Breast epithelium (tissue), 3 donors: ENCODE data around the gene FBXO22.

Experiments used
- POLR2AphosphoS5 ChIP-seq, 3 donors: sonication (generic); formaldehyde crosslinking; IDR thresholded peaks; one replicate each; pipeline ENCODE4 v1.6.1; 2017; ENCODE audit warnings: antibody characterized with exemption in 3 of 3
- TF ChIP-seq, protein P1 (sequence below), 3 donors: fragments of 450-650 bp; IDR thresholded peaks; one replicate each; pipeline ENCODE4 v1.5.1; 2016 to 2017; ENCODE audit warnings: antibody characterized with exemption in 3 of 3, mild to moderate bottlenecking in 3 of 3, moderate library complexity in 3 of 3

DNA sequence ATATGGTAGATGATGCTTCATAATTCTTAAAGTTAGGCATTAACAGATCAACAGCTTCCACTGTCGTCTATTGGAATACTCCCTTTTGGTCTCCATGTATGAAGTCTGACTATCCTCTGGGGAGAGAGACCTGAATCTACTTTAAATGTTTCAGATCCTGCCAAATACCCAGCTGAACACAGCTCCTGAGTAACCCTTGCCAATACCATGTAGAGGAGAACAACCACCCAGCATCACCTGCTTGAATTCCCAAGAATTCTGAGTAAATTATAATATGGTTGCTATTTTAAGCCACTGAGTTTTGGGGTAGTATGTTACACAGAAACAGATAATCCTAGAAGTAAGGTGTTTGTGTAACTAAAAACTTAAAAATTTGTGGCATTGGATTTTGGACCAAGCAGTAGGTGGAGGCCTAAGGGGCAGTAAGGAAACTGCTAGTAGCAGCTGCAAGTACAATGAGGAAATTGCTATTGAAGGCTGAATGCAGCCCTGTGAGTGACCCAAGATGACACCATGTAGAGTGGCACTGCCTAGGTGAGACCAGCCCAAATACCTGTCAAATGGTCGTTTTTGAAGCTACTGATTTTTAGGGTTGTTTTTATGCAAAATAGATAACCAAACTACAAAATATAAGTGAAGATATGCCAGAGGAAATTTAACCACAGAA lies 77.6 kb downstream of the FBXO22 start:
- TF ChIP-seq, protein P1, sequence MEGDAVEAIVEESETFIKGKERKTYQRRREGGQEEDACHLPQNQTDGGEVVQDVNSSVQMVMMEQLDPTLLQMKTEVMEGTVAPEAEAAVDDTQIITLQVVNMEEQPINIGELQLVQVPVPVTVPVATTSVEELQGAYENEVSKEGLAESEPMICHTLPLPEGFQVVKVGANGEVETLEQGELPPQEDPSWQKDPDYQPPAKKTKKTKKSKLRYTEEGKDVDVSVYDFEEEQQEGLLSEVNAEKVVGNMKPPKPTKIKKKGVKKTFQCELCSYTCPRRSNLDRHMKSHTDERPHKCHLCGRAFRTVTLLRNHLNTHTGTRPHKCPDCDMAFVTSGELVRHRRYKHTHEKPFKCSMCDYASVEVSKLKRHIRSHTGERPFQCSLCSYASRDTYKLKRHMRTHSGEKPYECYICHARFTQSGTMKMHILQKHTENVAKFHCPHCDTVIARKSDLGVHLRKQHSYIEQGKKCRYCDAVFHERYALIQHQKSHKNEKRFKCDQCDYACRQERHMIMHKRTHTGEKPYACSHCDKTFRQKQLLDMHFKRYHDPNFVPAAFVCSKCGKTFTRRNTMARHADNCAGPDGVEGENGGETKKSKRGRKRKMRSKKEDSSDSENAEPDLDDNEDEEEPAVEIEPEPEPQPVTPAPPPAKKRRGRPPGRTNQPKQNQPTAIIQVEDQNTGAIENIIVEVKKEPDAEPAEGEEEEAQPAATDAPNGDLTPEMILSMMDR (IDR thresholded peaks at IDR 0.05) = no peak
- no peak for TF ChIP-seq POLR2AphosphoS5 (IDR thresholded peaks at IDR 0.05)
